ENCODE data around the gene KIFC1.

DNA sequence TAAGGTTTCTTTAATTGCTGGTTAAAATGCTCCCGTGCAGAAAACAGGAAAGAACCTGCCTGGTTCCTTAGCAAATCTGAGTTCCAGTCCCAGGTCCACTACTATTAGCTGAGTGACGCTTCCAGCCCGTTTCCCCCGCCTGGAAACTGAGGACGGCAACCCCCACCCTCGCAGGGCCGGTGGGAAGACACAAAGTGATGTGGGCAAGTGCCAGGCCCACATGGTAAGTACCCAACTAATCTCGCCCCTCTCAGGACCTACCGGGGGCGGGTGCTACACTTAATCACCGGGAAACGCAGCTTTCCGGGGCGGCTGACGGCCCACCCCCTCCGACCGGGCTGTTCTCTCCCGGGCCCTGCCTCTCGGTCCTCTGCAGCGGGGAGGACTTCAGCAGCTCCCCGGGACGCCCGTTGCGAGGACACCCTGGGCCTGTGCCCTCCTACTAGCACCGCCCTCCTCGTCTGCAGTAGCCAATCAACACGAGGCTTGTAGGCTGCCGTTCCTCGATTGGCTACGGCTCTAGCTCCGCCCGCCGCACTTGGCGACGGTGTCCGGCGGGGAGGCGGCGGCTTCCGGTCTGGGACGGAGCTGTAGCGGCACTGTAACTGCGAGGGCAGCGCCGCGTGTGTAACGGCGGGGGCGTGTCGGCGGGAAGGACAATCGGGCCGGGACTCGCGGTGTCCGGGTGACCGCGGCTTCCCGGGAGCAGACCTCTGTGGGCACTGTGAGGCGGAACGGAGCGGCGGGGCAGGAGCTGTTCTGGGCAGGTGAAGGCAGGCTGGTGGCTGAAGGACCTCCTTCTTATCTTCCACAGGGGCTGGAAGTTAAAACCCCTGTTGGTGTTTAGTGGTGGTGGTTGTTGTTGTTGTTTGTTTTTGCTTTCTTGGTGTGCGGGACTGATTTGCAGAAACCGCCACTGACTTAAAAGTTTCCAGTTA lies 62.7 kb downstream of the KIFC1 start, which contains the start of gene ZBTB9:
- TF ChIP-seq, protein P1, sequence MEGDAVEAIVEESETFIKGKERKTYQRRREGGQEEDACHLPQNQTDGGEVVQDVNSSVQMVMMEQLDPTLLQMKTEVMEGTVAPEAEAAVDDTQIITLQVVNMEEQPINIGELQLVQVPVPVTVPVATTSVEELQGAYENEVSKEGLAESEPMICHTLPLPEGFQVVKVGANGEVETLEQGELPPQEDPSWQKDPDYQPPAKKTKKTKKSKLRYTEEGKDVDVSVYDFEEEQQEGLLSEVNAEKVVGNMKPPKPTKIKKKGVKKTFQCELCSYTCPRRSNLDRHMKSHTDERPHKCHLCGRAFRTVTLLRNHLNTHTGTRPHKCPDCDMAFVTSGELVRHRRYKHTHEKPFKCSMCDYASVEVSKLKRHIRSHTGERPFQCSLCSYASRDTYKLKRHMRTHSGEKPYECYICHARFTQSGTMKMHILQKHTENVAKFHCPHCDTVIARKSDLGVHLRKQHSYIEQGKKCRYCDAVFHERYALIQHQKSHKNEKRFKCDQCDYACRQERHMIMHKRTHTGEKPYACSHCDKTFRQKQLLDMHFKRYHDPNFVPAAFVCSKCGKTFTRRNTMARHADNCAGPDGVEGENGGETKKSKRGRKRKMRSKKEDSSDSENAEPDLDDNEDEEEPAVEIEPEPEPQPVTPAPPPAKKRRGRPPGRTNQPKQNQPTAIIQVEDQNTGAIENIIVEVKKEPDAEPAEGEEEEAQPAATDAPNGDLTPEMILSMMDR (IDR thresholded peaks at IDR 0.05) = no peak
- TF ChIP-seq, protein P2, sequence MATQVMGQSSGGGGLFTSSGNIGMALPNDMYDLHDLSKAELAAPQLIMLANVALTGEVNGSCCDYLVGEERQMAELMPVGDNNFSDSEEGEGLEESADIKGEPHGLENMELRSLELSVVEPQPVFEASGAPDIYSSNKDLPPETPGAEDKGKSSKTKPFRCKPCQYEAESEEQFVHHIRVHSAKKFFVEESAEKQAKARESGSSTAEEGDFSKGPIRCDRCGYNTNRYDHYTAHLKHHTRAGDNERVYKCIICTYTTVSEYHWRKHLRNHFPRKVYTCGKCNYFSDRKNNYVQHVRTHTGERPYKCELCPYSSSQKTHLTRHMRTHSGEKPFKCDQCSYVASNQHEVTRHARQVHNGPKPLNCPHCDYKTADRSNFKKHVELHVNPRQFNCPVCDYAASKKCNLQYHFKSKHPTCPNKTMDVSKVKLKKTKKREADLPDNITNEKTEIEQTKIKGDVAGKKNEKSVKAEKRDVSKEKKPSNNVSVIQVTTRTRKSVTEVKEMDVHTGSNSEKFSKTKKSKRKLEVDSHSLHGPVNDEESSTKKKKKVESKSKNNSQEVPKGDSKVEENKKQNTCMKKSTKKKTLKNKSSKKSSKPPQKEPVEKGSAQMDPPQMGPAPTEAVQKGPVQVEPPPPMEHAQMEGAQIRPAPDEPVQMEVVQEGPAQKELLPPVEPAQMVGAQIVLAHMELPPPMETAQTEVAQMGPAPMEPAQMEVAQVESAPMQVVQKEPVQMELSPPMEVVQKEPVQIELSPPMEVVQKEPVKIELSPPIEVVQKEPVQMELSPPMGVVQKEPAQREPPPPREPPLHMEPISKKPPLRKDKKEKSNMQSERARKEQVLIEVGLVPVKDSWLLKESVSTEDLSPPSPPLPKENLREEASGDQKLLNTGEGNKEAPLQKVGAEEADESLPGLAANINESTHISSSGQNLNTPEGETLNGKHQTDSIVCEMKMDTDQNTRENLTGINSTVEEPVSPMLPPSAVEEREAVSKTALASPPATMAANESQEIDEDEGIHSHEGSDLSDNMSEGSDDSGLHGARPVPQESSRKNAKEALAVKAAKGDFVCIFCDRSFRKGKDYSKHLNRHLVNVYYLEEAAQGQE (IDR thresholded peaks at IDR 0.05; ENCODE audit: insufficient read depth in 1 of 2, low read depth in 2 of 2, low read length in 1 of 2) = no peak
- TF ChIP-seq TCF7L2 (IDR thresholded peaks at IDR 0.05; ENCODE audit: low read depth, low read length) = no peak
- TF ChIP-seq POLR2AphosphoS5 (IDR thresholded peaks at IDR 0.05; ENCODE audit: low read depth, low read length) = peak; percentile 92
